ENCODE data around the gene TRABD2B. TPM values are rescaled to one million over a fixed set of nuclear protein-coding genes. Genes with fewer than 3 reads are reported as not detected.

TRABD2B gene
- total and polyA plus RNA-seq, 4 donors: 0.28 to 2.6 (median 1.3) TPM

- TF ChIP-seq CTCF (IDR thresholded peaks at IDR 0.05; ENCODE audit: low read depth, low read length, missing input control) (no peak), GABPA (IDR thresholded peaks at IDR 0.05 in 1 of 2, conservative IDR thresholded peaks at IDR 0.05 in 1 of 2) (no peak)
These were observed 85.3 kb downstream of the TRABD2B start (continued) for GRCh38 chr1:47911892-47912291.

- no peak overlapping the region for H3K9ac ChIP-seq (ENCODE audit: low read depth in 1 of 2, low read length in 2 of 2)
- no peak overlapping the region for H3K27ac ChIP-seq (ENCODE audit: low read depth in 1 of 2, low read length in 2 of 2)
- WGBS: 95% methylated on average over 9 of the region's 9 CpGs
- peaks cover 15 to 38% (median 24%) of the 10 kb centered on the region in 4 donors for H3K4me1 ChIP-seq (ENCODE audit: control insufficient read depth in 4 of 4, insufficient read depth in 4 of 4, low read length in 3 of 4)
- TF ChIP-seq NR2F2 (IDR thresholded peaks at IDR 0.05): no peak
- H3K4me3 ChIP-seq (ENCODE audit: low read depth in 1 of 3, low read length in 3 of 3): no peak overlapping the region
- H3K27me3 ChIP-seq (ENCODE audit: control insufficient read depth in 4 of 4, insufficient read depth in 4 of 4, low read length in 3 of 4): no peaks in the 10 kb centered on the region
- no peak for DNase-seq (ENCODE audit: low spot score)
- H3K36me3 ChIP-seq (ENCODE audit: control insufficient read depth in 4 of 4, insufficient read depth in 3 of 4, low read depth in 1 of 4, low read length in 3 of 4): no peaks in the 10 kb centered on the region
- no peaks in the 10 kb centered on the region for H3K9me3 ChIP-seq (ENCODE audit: control insufficient read depth in 4 of 4, low read length in 3 of 4)
These were observed 85.8 kb downstream of the TRABD2B start for GRCh38 chr1:47911424-47911823.

GRCh38 chr1:47908258-47908657 lies 88.9 kb downstream of the TRABD2B start:
- Histone ChIP-seq H3K27ac (ENCODE audit: low read depth in 1 of 2, low read length in 2 of 2) (no peak overlapping the region), H3K9me3 (ENCODE audit: control insufficient read depth in 4 of 4, low read length in 3 of 4) (no peaks in the 10 kb centered on the region), H3K27me3 (ENCODE audit: control insufficient read depth in 4 of 4, insufficient read depth in 4 of 4, low read length in 3 of 4) (no peaks in the 10 kb centered on the region), H3K36me3 (ENCODE audit: control insufficient read depth in 4 of 4, insufficient read depth in 3 of 4, low read depth in 1 of 4, low read length in 3 of 4) (no peaks in the 10 kb centered on the region), H3K4me3 (ENCODE audit: low read depth in 1 of 3, low read length in 3 of 3) (no peak overlapping the region), H3K4me1 (ENCODE audit: control insufficient read depth in 4 of 4, insufficient read depth in 4 of 4, low read length in 3 of 4) (peaks cover 6 to 11% (median 7%) of the 10 kb centered on the region in 4 donors), H3K9ac (ENCODE audit: low read depth in 1 of 2, low read length in 2 of 2) (no peak overlapping the region)
- no peak for DNase-seq (ENCODE audit: low spot score)
- TF ChIP-seq ZBTB33 (IDR thresholded peaks at IDR 0.05) (no peak), RAD21 (IDR thresholded peaks at IDR 0.05) (no peak)
- 92% methylated on average over 2 of the region's 2 CpGs for WGBS

GRCh38 chr1:47907177-47907528 lies 90.0 kb downstream of the TRABD2B start:
- Histone ChIP-seq H3K27ac (ENCODE audit: low read depth in 1 of 2, low read length in 2 of 2) (no peak overlapping the region), H3K4me3 (ENCODE audit: low read depth in 1 of 3, low read length in 3 of 3) (no peak overlapping the region), H3K36me3 (ENCODE audit: control insufficient read depth in 4 of 4, insufficient read depth in 3 of 4, low read depth in 1 of 4, low read length in 3 of 4) (no peaks in the 10 kb centered on the region), H3K9me3 (ENCODE audit: control insufficient read depth in 4 of 4, low read length in 3 of 4) (no peaks in the 10 kb centered on the region), H3K4me1 (ENCODE audit: control insufficient read depth in 4 of 4, insufficient read depth in 4 of 4, low read length in 3 of 4) (no peaks in the 10 kb centered on the region), H3K27me3 (ENCODE audit: control insufficient read depth in 4 of 4, insufficient read depth in 4 of 4, low read length in 3 of 4) (no peaks in the 10 kb centered on the region), H3K9ac (ENCODE audit: low read depth in 1 of 2, low read length in 2 of 2) (no peak overlapping the region)
- DNase-seq (ENCODE audit: low spot score): no peak
- 97% methylated on average over 1 of the region's 1 CpG for WGBS
- TF ChIP-seq REST (IDR thresholded peaks at IDR 0.05): no peak
- no peak for TF ChIP-seq RAD21 (IDR thresholded peaks at IDR 0.05)
- TF ChIP-seq FOXA1 (IDR thresholded peaks at IDR 0.05): no peak
- TF ChIP-seq ZBTB33 (IDR thresholded peaks at IDR 0.05): no peak
- TF ChIP-seq FOXA2 (IDR thresholded peaks at IDR 0.05): no peak
- no peak for TF ChIP-seq HNF4G (IDR thresholded peaks at IDR 0.05)
- no peak for TF ChIP-seq GABPA (IDR thresholded peaks at IDR 0.05 in 1 of 2, conservative IDR thresholded peaks at IDR 0.05 in 1 of 2)
- no peak for TF ChIP-seq EGR1 (IDR thresholded peaks at IDR 0.05; ENCODE audit: low read depth in 2 of 2)
- no peak for TF ChIP-seq JUND (IDR thresholded peaks at IDR 0.05)
- no peak for TF ChIP-seq MAX (IDR thresholded peaks at IDR 0.05)
